Measurements from ENCODE around the gene OSBPL10. TPM values are rescaled to one million over a fixed set of nuclear protein-coding genes. Genes with fewer than 3 reads are reported as not detected.

Gene OSBPL10
- total RNA-seq, 1 experiment from 2014 or later: 172 TPM

DNA sequence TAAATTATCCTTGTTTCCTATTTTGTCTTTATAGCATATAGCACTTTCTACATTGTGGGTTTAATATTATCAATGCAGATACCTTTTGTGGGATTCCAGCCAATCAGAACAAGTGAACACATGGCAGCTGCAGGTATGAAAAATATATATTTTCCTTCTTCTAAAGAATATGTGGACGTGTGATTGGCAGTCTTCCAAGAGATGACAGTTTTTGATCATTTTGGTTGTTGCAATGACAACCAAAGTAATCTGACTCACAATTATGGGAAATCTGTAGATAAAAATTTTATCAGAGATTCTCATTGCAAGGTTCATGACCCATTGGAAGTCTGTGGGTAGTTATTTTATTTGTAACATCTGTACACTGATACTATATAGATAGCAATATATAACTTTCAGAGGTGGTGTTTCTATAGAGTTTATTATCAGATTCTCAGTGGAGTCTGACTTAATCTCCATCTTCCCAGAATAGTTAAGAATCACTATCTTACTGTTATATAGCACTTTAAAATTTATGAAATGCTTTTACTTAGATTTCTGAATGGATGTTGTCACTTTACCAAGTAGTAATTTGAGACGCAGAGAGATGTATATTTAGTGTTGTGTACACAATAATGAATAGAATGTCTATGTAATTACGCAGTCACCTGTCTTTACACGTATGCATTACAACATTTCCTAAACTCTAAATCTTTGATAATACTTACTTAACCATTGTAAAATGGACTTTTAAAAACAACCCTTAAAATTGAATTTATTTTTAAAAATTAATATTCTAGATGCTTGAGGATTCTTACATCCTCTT lies 365.8 kb downstream of the OSBPL10 start:
- TF ChIP-seq, protein P1, sequence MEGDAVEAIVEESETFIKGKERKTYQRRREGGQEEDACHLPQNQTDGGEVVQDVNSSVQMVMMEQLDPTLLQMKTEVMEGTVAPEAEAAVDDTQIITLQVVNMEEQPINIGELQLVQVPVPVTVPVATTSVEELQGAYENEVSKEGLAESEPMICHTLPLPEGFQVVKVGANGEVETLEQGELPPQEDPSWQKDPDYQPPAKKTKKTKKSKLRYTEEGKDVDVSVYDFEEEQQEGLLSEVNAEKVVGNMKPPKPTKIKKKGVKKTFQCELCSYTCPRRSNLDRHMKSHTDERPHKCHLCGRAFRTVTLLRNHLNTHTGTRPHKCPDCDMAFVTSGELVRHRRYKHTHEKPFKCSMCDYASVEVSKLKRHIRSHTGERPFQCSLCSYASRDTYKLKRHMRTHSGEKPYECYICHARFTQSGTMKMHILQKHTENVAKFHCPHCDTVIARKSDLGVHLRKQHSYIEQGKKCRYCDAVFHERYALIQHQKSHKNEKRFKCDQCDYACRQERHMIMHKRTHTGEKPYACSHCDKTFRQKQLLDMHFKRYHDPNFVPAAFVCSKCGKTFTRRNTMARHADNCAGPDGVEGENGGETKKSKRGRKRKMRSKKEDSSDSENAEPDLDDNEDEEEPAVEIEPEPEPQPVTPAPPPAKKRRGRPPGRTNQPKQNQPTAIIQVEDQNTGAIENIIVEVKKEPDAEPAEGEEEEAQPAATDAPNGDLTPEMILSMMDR (IDR thresholded peaks at IDR 0.05; ENCODE audit: unreplicated experiment): no peak
- H3K36me3 Mint-ChIP-seq (ENCODE audit: insufficient read depth, unreplicated experiment): peaks cover 21% of the 10 kb centered on the region
- no peaks in the 10 kb centered on the region for H3K9me3 Mint-ChIP-seq (ENCODE audit: unreplicated experiment)
- CTCF ChIA-PET: no interaction called here
- POLR2A ChIA-PET: interaction anchor here (1.3 kb wide), 1 partner anchor 82 kb away, joined by 3 read pairs; no protein-coding TSS in a partner anchor
- BruUV-seq (replicated peaks): no TSS peak
- H3K27ac Mint-ChIP-seq (ENCODE audit: low read depth, unreplicated experiment): no peak overlapping the region
- peak; percentile 22 for DNase-seq (ENCODE audit: unreplicated experiment)
- intact Hi-C loops (cut with micrococcal nuclease): no loop called here
- H3K4me3 Mint-ChIP-seq (ENCODE audit: unreplicated experiment): no peak overlapping the region
- H3K27me3 Mint-ChIP-seq (ENCODE audit: insufficient read depth, unreplicated experiment): no peaks in the 10 kb centered on the region
- H3K4me1 Mint-ChIP-seq (ENCODE audit: insufficient read depth, unreplicated experiment): peaks cover 16% of the 10 kb centered on the region

DNA sequence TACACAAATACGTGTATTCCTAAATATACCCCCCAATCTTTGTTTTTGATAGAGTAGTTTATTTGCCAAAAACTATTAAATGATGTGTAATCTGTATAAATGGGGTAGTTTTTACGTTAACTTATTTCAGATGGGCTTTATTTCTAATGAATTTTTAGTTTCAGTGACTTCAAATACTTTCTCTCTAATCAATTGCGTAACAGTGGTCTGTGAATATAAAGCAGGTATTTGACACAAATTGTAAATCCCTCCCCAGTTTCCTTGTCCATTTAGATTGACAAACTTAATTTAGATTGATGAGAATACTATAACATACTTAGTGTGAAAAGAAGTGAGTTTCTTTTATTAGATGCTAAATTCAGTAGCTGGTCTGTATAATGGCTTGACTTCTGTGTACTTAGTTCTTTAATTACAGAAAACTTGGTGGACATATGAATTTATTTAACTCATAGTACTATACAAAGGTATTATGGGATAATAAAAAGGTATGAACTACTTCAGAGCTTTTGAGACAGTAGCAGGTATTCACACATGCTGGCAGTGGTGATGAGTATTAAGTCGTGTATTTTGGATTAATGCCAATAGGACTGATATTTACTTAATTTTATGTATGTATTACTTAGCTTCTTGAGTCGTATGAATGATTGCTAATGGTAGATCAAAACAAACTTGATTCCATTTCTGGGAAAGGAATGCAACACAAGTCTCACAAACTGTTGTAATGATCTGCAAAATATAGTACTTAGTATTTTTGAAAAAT lies 366.7 kb downstream of the OSBPL10 start:
- DNase-seq (ENCODE audit: unreplicated experiment): peak; percentile 17
- TF ChIP-seq, protein P1 (IDR thresholded peaks at IDR 0.05; ENCODE audit: unreplicated experiment): no peak
- ChIA-PET CTCF (interaction anchor here (0.7 kb wide), 1 partner anchor 63 kb away, joined by 3 read pairs; no protein-coding TSS in a partner anchor), POLR2A (interaction anchor here (0.6 to 1.3 kb wide), 2 partner anchors 81 to 368 kb away, joined by 3 to 4 read pairs; no protein-coding TSS in a partner anchor)
- Mint-ChIP-seq H3K4me3 (ENCODE audit: unreplicated experiment) (no peak overlapping the region), H3K27me3 (ENCODE audit: insufficient read depth, unreplicated experiment) (no peaks in the 10 kb centered on the region), H3K27ac (ENCODE audit: low read depth, unreplicated experiment) (no peak overlapping the region), H3K4me1 (ENCODE audit: insufficient read depth, unreplicated experiment) (peaks cover 16% of the 10 kb centered on the region), H3K36me3 (ENCODE audit: insufficient read depth, unreplicated experiment) (peaks cover 12% of the 10 kb centered on the region), H3K9me3 (ENCODE audit: unreplicated experiment) (no peaks in the 10 kb centered on the region)
- no TSS peak for BruUV-seq (replicated peaks)
- intact Hi-C loops (cut with micrococcal nuclease): no loop called here

DNA sequence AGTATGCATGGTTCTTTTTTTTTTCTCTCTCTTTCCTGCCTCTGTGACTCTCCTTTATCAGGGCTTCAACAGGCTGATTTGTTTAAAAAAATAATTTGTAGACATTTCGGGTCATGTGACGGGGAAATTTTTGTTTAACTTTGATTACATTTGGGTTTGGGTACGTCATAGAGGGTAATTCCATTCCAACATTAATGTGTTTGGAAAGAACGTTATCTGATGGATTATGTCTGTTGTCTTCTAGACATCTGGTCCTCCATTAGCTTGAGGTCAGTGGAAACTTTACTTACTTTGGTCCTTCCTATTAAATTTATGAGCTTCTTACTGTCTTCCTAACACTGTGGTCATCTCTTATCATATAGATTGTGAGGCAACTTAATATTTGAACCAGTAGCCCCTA lies 367.4 kb downstream of the OSBPL10 start:
- Mint-ChIP-seq H3K4me1 (ENCODE audit: insufficient read depth, unreplicated experiment) (peaks cover 16% of the 10 kb centered on the region), H3K27me3 (ENCODE audit: insufficient read depth, unreplicated experiment) (no peaks in the 10 kb centered on the region), H3K27ac (ENCODE audit: low read depth, unreplicated experiment) (no peak overlapping the region), H3K9me3 (ENCODE audit: unreplicated experiment) (no peaks in the 10 kb centered on the region), H3K4me3 (ENCODE audit: unreplicated experiment) (no peak overlapping the region), H3K36me3 (ENCODE audit: insufficient read depth, unreplicated experiment) (peaks cover 5% of the 10 kb centered on the region)
- ChIA-PET POLR2A (interaction anchor here (0.7 to 1.0 kb wide), 2 partner anchors 10 to 81 kb away, joined by 3 to 5 read pairs; partner anchors contain the start of gene STT3B), CTCF (interaction anchor here (0.6 to 1.3 kb wide), 5 partner anchors 63 to 626 kb away, joined by 3 to 4 read pairs (median 3); no protein-coding TSS in a partner anchor)
- BruUV-seq (replicated peaks): no TSS peak
- no peak for DNase-seq (ENCODE audit: unreplicated experiment)
- intact Hi-C loops (cut with micrococcal nuclease): no loop called here
- TF ChIP-seq, protein P1 (IDR thresholded peaks at IDR 0.05; ENCODE audit: unreplicated experiment): no peak

DNA sequence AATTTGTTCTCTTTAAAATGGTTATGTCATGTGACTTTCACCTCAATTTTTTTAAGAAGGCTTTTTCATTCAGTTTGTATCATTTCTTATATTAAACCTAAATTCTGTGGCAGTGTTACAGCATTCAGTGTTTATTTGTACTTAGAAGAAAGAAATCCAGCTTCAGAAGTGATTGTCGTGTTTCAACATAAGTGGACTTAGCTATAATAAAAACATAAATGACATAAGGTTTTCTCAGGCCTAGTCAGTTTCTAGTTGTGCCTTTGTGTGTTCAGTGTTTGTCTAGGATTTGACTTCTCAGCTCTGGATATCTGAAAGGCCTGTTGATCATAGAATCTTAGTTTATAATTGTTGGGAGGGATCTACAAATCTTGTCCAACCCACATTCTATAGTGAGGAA lies 367.9 kb downstream of the OSBPL10 start:
- H3K36me3 Mint-ChIP-seq (ENCODE audit: insufficient read depth, unreplicated experiment): peaks cover under 1% of the 10 kb centered on the region
- no peaks in the 10 kb centered on the region for H3K9me3 Mint-ChIP-seq (ENCODE audit: unreplicated experiment)
- intact Hi-C loops (cut with micrococcal nuclease): no loop called here
- no peak for DNase-seq (ENCODE audit: unreplicated experiment)
- TF ChIP-seq, protein P1 (IDR thresholded peaks at IDR 0.05; ENCODE audit: unreplicated experiment): no peak
- no peak overlapping the region for H3K4me3 Mint-ChIP-seq (ENCODE audit: unreplicated experiment)
- CTCF ChIA-PET: interaction anchor here (0.6 to 1.3 kb wide), 4 partner anchors 62 to 627 kb away, joined by 3 to 4 read pairs (median 4); no protein-coding TSS in a partner anchor
- H3K27me3 Mint-ChIP-seq (ENCODE audit: insufficient read depth, unreplicated experiment): no peaks in the 10 kb centered on the region
- BruUV-seq (replicated peaks): no TSS peak
- no peak overlapping the region for H3K27ac Mint-ChIP-seq (ENCODE audit: low read depth, unreplicated experiment)
- POLR2A ChIA-PET: interaction anchor here (0.7 to 1.0 kb wide), 2 partner anchors 9 to 80 kb away, joined by 3 to 5 read pairs; partner anchors contain the start of gene STT3B
- peaks cover 19% of the 10 kb centered on the region for H3K4me1 Mint-ChIP-seq (ENCODE audit: insufficient read depth, unreplicated experiment)

Data from MCF 10A (cell line).